ENCODE data around the gene MPP7. TPM values are rescaled to one million over a fixed set of nuclear protein-coding genes. Genes with fewer than 3 reads are reported as not detected.

MPP7 gene
- total RNA-seq, 1 experiment from 2014 or later, result 0.24 TPM

GRCh38 chr10:28305553-28305952 is 2.7 kb upstream of the MPP7 start:
- no peak for DNase-seq (ENCODE audit: low read depth)

DNA sequence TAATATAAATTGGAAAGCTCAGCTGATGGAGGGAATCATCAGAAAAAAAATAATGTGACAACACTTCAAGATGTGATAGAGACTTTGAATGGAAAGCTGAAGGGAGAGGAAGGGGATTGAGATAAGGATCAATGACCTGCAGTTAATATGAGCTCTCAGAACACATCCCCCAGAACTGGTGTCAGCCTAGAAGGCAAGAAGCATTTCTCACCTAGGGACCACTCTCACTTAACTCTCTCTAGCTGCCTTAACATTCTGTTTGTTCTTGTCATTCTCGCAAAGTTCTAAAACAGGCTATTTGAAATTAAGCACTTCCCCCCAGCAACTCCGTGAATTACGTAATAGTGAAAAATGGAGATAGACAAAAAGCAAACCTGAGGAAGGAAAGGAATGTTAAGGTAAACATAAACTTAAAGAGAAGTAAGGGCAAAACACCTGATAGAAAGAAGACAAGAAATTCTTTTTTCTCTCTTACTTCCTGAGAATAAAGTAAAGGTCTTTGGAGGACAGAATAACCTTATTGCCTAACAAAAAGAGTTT is 1.2 kb upstream of the MPP7 start:
- no peak for DNase-seq (ENCODE audit: low read depth)

- no peak for DNase-seq (ENCODE audit: low read depth)
Measured at GRCh38 chr10:28302012-28302637, 739 bp downstream of the MPP7 start.

GRCh38 chr10:28300027-28300426 is 2.8 kb downstream of the MPP7 start:
- DNase-seq (ENCODE audit: low read depth), result no peak

DNA sequence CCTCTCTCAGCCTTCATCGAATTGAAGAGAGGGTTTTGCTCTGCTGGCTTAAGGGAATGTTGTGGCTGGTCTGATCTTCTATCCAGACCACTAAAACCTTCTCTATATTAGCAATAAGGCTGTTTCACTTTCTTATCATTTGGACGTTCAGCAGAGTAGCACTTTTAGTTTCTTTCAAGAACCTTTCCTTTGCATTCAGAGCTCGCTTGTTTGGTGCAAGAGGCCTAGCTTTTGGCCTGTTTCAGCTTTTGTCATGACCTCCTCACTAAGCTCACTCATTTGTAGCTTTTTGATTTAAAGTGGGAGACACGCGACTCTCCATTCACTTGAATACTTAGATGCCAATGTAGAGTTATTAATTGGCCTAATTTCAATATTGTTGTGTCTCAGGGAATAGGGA is 3.9 kb downstream of the MPP7 start:
- DNase-seq (ENCODE audit: low read depth), result no peak

- DNase-seq (ENCODE audit: low read depth), result no peak
Measured at GRCh38 chr10:28296023-28296422, 6.8 kb downstream of the MPP7 start.

GRCh38 chr10:28295336-28295735 is 7.5 kb downstream of the MPP7 start:
- DNase-seq (ENCODE audit: low read depth), result no peak

GRCh38 chr10:28294809-28295208 is 8.1 kb downstream of the MPP7 start:
- no peak for DNase-seq (ENCODE audit: low read depth)

DNA sequence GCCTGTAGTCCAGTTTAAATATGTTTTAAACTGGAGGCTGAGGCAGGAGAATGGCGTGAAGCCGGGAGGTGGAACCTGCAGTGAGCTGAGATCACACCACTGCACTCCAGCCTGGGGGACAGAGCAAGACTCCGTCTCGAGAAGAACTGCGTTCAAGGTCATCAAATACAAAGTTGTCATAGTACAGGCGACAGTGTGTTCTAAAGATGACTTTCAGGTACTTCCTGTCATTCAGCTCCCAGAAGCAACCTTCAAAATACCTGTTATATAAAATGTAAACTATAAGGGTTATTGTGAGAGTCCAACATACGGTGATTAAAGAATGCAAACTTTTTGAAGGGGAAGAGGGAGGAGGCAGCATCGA is 8.7 kb downstream of the MPP7 start:
- DNase-seq (ENCODE audit: low read depth), result no peak

- DNase-seq (ENCODE audit: low read depth), result no peak
Measured at GRCh38 chr10:28293236-28294168, 9.4 kb downstream of the MPP7 start.

DNA sequence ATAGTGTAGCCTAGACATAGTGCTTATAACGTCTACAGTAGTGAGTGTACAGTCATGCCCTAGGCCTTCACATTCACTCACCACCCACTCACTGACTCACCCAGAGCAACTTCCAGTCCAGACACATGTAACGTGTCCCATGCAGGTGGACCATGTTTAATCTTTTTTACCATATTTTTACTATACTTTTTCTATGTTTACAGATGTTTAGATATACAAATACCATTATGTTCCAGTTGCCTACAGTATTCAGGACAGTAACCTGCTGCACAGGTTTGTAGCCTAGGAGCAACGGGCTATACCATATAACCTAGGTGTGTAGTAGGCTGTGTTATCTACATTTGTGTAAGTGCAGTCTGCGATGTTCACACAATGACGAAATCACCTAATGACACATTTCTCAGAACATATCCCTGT is 11.0 kb downstream of the MPP7 start:
- DNase-seq (ENCODE audit: low read depth), result peak; percentile 55

- no peak for DNase-seq (ENCODE audit: low read depth)
Measured at GRCh38 chr10:28285816-28286215, 17.0 kb downstream of the MPP7 start.

DNA sequence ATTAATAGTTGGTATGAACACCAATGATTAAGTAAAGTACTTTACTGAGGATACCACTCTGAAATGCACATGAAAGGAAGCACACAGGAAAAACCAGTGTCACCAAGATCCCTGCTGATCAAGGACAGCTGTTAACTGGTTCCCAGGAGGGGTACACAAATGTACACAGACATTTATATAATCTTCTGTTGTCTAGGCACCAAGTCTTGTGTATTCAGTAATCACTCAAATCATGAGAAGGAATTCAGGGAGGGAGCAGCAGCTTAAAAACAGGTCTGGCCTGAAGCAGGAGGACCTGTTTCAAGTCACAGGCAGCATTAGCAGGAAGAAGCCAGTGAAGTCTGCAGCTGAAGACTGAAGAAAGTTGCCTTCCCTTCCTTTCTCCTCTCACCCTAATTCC is 18.7 kb downstream of the MPP7 start:
- no peak for DNase-seq (ENCODE audit: low read depth)

DNA sequence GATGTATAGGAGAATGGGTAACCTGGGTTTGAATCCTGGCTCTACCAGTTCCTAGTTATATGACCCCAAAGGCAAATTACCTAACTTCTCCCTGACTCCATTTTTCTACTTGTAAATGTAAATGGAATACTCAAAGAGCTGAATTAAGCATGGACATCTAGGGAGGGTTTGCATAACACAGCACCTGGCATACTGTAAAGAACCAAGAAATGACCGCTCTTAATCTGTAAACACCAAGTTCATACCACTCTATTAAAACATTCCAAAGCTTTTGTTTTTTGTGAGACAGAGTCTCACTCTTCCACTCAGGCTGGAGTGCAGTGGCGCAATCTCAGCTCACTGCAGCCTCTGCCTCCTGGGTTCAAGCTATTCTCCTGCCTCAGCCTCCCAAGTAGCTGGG is 19.6 kb downstream of the MPP7 start:
- no peak for DNase-seq (ENCODE audit: low read depth)

DNA sequence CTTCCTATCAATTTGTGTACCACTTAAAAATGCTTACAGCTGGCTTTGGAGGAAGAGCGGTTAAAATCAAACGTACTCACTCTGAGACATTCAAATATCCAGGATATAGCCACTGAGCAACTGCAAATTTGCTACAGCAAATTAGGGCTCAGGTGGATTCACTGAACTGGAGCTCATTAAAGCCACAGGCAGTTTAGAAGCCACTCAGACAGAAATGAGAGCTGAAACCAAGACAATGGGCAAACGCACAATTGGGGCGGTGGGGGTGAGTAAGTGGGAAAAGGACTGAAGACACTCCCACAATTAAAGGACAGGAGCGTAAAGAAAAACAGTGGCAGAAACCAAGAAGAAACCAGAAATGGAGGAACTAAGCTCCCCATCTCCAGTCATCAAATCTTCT is 20.5 kb downstream of the MPP7 start:
- no peak for DNase-seq (ENCODE audit: low read depth)

GRCh38 chr10:28281726-28282315 is 21.0 kb downstream of the MPP7 start:
- DNase-seq (ENCODE audit: low read depth), result no peak

DNA sequence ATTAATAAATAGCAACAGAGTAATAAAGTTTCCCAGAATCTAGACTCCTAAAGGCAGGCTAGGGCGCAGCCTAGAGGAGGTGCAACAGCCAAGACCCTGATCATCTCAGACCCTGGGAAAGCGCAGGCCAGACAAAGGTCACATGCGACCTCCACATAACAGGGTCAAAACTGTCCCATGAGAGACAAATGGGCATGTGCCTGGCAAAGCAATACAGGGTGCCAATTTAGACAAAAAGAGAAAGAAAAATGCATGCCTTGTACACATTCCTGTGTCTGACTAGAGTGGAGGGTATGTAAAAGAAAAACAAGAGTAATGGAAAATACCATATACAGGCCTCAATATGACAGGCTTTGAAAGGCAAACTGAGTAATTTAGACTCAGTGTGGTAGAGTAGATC is 22.2 kb downstream of the MPP7 start:
- no peak for DNase-seq (ENCODE audit: low read depth)

DNA sequence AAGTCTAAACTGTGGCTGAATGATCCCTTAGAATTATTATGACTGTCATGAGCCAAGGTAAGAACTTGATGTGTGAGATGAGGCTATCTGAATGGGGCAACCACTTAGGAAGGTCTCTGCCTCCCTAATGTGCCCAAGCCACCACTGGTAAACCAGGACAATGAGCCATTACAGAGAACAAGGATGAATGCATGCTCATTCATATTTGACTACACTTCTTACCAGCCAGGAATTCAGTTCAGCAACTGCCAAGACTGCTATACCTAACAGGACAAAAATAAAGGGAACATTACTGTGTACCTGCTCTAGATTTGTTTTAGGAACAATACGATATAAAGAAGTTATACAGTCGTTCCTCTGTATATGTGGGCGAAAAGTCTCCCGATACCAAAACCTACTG is 23.0 kb downstream of the MPP7 start:
- no peak for DNase-seq (ENCODE audit: low read depth)

DNA sequence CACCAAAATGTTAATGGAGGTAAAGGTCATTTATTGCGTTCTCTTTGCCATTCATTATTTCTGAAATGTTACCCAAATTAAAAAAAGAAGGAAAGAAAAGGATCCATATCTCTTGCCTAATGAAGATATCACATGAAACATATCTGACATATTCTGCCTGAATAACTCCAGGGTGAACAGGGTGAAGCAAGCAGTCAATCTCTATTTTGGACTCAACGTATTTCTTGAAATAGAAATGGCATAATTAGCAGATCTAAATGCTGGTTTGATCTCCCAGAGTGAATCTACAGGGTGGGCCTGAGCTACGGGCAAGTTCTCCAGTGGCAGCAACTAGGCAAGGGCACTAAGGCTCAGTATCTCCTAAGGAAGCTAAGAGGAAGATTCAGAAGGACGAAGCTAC is 24.0 kb downstream of the MPP7 start:
- no peak for DNase-seq (ENCODE audit: low read depth)

DNA sequence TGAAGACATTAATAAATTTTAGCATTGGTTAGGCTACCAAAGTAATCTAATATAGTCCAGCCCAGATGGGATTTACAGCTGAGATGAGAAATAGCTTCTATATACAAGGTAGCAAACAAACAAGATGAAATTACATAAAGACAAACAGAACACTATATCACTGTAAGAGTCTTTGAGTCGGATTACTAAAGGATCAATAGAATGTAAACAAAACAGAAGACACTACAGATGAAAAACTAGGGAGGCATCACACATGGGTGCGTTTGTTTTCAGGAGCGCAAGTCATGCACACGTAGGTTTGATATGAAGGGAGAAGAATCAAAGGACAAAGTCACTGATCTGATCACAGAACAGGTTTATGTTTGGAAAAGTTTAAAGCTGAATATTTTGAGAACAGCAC is 26.5 kb downstream of the MPP7 start:
- DNase-seq (ENCODE audit: low read depth), result no peak

GRCh38 chr10:28274475-28274874 is 28.4 kb downstream of the MPP7 start:
- DNase-seq (ENCODE audit: low read depth), result no peak

DNA sequence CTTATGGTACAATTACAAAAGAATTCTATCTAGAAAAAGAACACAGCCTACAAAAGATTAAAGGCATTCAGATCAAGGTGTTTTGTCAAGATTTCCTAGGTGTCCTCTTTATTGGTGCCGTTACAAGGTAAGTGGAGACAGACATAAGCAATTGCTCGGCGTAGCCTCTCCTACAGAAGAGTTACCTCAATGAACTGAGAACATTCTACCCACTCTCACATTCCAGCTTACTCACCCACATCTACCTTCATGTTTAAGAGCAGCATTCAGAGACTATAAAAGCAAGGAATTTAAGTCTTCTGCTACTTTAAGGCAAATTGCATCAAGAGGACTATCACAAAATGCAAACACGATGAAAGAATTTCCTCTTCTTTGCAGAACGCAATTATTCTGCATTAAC is 29.5 kb downstream of the MPP7 start:
- no peak for DNase-seq (ENCODE audit: low read depth)

Data from RPMI7951 (cell line).